GM23338 (cell line): ENCODE measurements around the gene WDR70. TPM values are rescaled to one million over a fixed set of nuclear protein-coding genes. Genes with fewer than 3 reads are reported as not detected.

Source experiments
- CREB1 ChIP-seq: fragments of 250-450 bp; sonication (Bioruptor Pico); IDR thresholded peaks from 2 replicates; pipeline ENCODE4 v1.5.0; 2020; ENCODE audit warnings: low read depth, mild to moderate bottlenecking, moderate library complexity
- EZH2 ChIP-seq: fragments of 200-600 bp; sonication (generic); IDR thresholded peaks from one replicate; pipeline ENCODE4 v1.8.0; 2017; ENCODE audit warnings: antibody characterized with exemption, mild to moderate bottlenecking, low read depth; ENCODE audit not compliant: unreplicated experiment
- JUNB ChIP-seq: IDR thresholded peaks from one replicate; pipeline ENCODE4 v1.6.1; 2016; ENCODE audit warnings: antibody characterized with exemption; ENCODE audit not compliant: unreplicated experiment
- NANOG ChIP-seq: IDR thresholded peaks from 2 replicates; pipeline ENCODE4 v1.6.1; 2016; ENCODE audit warnings: antibody characterized with exemption, borderline replicate concordance
- POLR2AphosphoS5 ChIP-seq: IDR thresholded peaks from 2 replicates; pipeline ENCODE4 v1.6.1; 2016; ENCODE audit warnings: antibody characterized with exemption, low read depth
- STAT1 ChIP-seq: IDR thresholded peaks from one replicate; pipeline ENCODE4 v1.6.1; 2016; ENCODE audit warnings: antibody characterized with exemption; ENCODE audit not compliant: unreplicated experiment
- ZNF114 ChIP-seq: fragments of 250-450 bp; sonication (Bioruptor Pico); IDR thresholded peaks from 2 replicates; pipeline ENCODE4 v1.5.0; 2020; ENCODE audit warnings: mild to moderate bottlenecking, moderate library complexity
- polyA plus RNA-seq: library from polyadenylated mRNA; unstranded; fragments of >200 nt; fragmentation: Nextera tagmentation; extraction: Ambion mirVana; gene quantifications from 2 replicates; pipeline ENCODE4 v1.2.1, GENCODE V29; 2016
- total RNA-seq: library from RNA; depleted of rRNA; stranded (reverse); fragments of >200 nt; shearing (Covaris generic); gene quantifications from 2 replicates; pipeline ENCODE4 v1.2.3, GENCODE V29; 2014
- TF ChIP-seq, protein P1 (sequence below): fragments of 250-450 bp; sonication (Bioruptor Pico); IDR thresholded peaks from 2 replicates; pipeline ENCODE4 v1.5.0; 2020; ENCODE audit warnings: mild to moderate bottlenecking, moderate library complexity
- TF ChIP-seq, protein P2 (sequence below): IDR thresholded peaks from 2 replicates; pipeline ENCODE4 v1.6.1; 2016; ENCODE audit warnings: antibody characterized with exemption
- TF ChIP-seq, protein P3 (sequence below): IDR thresholded peaks from one replicate; pipeline ENCODE4 v1.6.1; 2018; ENCODE audit warnings: antibody characterized with exemption; ENCODE audit not compliant: unreplicated experiment

The WDR70 gene
- total and polyA plus RNA-seq, 2 experiments from 2014 or later = 34.9 to 86.7 TPM

DNA sequence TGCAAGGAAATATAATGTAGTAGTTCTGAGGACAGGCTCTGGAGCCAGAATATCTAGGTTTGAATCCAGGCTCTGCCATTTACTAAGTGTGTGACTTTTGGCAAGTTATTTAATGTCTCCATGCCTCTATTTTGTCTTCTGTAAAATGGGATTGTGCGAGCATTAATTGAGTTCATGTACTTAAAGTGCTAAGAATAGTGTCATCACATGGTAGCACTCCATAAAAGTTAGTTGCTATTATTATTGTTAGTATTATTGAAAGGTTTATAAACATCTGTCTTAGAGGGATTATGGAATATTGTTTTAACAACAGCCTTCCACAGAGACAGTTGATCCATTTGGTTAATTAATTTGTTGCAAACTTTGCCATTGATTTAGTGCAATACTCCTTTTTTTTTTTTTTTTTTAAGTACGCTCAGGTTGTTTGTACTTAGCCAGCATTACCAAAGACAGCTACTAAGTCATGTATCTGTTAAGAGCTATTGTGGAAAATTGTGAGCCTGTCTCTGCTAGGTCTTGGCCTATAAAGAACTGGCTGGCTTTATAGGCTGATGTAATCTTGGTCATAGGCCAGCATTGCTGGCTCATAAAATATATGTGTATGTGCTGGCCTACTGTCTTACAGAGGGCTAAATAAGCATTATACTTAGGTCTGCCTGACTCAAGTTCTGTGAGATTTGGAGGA lies 174.7 kb downstream of the WDR70 start (continued):
- TF ChIP-seq, protein P1, sequence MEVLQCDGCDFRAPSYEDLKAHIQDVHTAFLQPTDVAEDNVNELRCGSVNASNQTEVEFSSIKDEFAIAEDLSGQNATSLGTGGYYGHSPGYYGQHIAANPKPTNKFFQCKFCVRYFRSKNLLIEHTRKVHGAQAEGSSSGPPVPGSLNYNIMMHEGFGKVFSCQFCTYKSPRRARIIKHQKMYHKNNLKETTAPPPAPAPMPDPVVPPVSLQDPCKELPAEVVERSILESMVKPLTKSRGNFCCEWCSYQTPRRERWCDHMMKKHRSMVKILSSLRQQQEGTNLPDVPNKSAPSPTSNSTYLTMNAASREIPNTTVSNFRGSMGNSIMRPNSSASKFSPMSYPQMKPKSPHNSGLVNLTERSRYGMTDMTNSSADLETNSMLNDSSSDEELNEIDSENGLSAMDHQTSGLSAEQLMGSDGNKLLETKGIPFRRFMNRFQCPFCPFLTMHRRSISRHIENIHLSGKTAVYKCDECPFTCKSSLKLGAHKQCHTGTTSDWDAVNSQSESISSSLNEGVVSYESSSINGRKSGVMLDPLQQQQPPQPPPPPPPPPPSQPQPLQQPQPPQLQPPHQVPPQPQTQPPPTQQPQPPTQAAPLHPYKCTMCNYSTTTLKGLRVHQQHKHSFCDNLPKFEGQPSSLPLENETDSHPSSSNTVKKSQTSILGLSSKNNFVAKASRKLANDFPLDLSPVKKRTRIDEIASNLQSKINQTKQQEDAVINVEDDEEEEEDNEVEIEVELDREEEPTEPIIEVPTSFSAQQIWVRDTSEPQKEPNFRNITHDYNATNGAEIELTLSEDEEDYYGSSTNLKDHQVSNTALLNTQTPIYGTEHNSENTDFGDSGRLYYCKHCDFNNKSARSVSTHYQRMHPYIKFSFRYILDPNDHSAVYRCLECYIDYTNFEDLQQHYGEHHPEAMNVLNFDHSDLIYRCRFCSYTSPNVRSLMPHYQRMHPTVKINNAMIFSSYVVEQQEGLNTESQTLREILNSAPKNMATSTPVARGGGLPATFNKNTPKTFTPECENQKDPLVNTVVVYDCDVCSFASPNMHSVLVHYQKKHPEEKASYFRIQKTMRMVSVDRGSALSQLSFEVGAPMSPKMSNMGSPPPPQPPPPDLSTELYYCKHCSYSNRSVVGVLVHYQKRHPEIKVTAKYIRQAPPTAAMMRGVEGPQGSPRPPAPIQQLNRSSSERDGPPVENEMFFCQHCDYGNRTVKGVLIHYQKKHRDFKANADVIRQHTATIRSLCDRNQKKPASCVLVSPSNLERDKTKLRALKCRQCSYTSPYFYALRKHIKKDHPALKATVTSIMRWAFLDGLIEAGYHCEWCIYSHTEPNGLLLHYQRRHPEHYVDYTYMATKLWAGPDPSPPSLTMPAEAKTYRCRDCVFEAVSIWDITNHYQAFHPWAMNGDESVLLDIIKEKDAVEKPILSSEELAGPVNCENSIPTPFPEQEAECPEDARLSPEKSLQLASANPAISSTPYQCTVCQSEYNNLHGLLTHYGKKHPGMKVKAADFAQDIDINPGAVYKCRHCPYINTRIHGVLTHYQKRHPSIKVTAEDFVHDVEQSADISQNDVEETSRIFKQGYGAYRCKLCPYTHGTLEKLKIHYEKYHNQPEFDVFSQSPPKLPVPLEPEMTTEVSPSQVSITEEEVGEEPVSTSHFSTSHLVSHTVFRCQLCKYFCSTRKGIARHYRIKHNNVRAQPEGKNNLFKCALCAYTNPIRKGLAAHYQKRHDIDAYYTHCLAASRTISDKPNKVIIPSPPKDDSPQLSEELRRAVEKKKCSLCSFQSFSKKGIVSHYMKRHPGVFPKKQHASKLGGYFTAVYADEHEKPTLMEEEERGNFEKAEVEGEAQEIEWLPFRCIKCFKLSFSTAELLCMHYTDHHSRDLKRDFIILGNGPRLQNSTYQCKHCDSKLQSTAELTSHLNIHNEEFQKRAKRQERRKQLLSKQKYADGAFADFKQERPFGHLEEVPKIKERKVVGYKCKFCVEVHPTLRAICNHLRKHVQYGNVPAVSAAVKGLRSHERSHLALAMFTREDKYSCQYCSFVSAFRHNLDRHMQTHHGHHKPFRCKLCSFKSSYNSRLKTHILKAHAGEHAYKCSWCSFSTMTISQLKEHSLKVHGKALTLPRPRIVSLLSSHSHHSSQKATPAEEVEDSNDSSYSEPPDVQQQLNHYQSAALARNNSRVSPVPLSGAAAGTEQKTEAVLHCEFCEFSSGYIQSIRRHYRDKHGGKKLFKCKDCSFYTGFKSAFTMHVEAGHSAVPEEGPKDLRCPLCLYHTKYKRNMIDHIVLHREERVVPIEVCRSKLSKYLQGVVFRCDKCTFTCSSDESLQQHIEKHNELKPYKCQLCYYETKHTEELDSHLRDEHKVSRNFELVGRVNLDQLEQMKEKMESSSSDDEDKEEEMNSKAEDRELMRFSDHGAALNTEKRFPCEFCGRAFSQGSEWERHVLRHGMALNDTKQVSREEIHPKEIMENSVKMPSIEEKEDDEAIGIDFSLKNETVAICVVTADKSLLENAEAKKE = no peak
- TF ChIP-seq STAT1 = no peak
- TF ChIP-seq JUNB = no peak
- TF ChIP-seq, protein P2, sequence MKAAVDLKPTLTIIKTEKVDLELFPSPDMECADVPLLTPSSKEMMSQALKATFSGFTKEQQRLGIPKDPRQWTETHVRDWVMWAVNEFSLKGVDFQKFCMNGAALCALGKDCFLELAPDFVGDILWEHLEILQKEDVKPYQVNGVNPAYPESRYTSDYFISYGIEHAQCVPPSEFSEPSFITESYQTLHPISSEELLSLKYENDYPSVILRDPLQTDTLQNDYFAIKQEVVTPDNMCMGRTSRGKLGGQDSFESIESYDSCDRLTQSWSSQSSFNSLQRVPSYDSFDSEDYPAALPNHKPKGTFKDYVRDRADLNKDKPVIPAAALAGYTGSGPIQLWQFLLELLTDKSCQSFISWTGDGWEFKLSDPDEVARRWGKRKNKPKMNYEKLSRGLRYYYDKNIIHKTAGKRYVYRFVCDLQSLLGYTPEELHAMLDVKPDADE = no peak
- no peak for TF ChIP-seq EZH2
- no peak for TF ChIP-seq CREB1 (CRISPR knock-in tag)
- no peak for TF ChIP-seq POLR2AphosphoS5
- TF ChIP-seq ZNF114 (CRISPR knock-in tag) = no peak
- TF ChIP-seq, protein P3, sequence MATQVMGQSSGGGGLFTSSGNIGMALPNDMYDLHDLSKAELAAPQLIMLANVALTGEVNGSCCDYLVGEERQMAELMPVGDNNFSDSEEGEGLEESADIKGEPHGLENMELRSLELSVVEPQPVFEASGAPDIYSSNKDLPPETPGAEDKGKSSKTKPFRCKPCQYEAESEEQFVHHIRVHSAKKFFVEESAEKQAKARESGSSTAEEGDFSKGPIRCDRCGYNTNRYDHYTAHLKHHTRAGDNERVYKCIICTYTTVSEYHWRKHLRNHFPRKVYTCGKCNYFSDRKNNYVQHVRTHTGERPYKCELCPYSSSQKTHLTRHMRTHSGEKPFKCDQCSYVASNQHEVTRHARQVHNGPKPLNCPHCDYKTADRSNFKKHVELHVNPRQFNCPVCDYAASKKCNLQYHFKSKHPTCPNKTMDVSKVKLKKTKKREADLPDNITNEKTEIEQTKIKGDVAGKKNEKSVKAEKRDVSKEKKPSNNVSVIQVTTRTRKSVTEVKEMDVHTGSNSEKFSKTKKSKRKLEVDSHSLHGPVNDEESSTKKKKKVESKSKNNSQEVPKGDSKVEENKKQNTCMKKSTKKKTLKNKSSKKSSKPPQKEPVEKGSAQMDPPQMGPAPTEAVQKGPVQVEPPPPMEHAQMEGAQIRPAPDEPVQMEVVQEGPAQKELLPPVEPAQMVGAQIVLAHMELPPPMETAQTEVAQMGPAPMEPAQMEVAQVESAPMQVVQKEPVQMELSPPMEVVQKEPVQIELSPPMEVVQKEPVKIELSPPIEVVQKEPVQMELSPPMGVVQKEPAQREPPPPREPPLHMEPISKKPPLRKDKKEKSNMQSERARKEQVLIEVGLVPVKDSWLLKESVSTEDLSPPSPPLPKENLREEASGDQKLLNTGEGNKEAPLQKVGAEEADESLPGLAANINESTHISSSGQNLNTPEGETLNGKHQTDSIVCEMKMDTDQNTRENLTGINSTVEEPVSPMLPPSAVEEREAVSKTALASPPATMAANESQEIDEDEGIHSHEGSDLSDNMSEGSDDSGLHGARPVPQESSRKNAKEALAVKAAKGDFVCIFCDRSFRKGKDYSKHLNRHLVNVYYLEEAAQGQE = no peak
- TF ChIP-seq NANOG = no peak
